Endothelial cell of umbilical vein (primary cell): ENCODE measurements around the gene KCNJ12. TPM values are rescaled to one million over a fixed set of nuclear protein-coding genes. Genes with fewer than 3 reads are reported as not detected.

Experiments
- BruUV-seq: library from RNA; stranded (reverse); fragments of 400-500 nt; replicated peaks from 2 replicates; lab custom pipeline; 2021; lab: Mats Ljungman, UMichigan
- CTCF ChIA-PET: fragments of 300-600, 350-600 bp; sonication (Branson Sonifier 250); formaldehyde crosslinking; loops from one replicate; lab custom pipeline; 2021; ENCODE audit warnings: antibody characterized with exemption, inconsistent platforms; lab: Charles Lee
- POLR2A ChIA-PET: fragments of 300-600, 350-600 bp; sonication (Branson Sonifier 250); formaldehyde crosslinking; loops from one replicate; lab custom pipeline; 2021; ENCODE audit warnings: antibody characterized with exemption, inconsistent platforms; lab: Charles Lee
- DNase-seq: peaks from one replicate; pipeline ENCODE4 v3.0.0-alpha.2; 2011; ENCODE audit warnings: low read depth, low spot score
- FAIRE-seq: peaks from 2 replicates; lab custom pipeline; 2011; peaks lifted over from hg19 to GRCh38; lab: Jason Lieb, UNC
- H2AFZ ChIP-seq: 2 replicates; pipeline ENCODE4 v1.6.0; 2012; ENCODE audit warnings: low read depth, low read length, control low read depth, inconsistent platforms
- H3K27ac ChIP-seq: 2 replicates; pipeline ENCODE4 v1.5.1; 2011; ENCODE audit warnings: low read depth, mild to moderate bottlenecking, control low read depth, low read length, moderate library complexity; ENCODE audit not compliant: insufficient read depth
- H3K27me3 ChIP-seq, 2 experiments: 2 replicates each; pipeline versions ENCODE4 v1.6.0 to v1.6.1; 2011; ENCODE audit warnings: low read length in 2 of 2, mixed read lengths in 1 of 2; ENCODE audit not compliant: control insufficient read depth in 2 of 2, insufficient read depth in 2 of 2
- H3K36me3 ChIP-seq, 2 experiments: 2 replicates in 1 of 2; 3 replicates in 1 of 2; pipeline ENCODE4 v1.5.1; 2011; ENCODE audit warnings: low read length in 2 of 2, mild to moderate bottlenecking in 1 of 2, moderate library complexity in 1 of 2; ENCODE audit not compliant: control insufficient read depth in 2 of 2, insufficient read depth in 2 of 2; ENCODE audit errors: extremely low read depth in 1 of 2
- H3K4me1 ChIP-seq: 3 replicates; pipeline ENCODE4 v1.5.1; 2011; ENCODE audit warnings: mild to moderate bottlenecking, low read length; ENCODE audit not compliant: control insufficient read depth, insufficient read depth; ENCODE audit errors: extremely low read depth
- H3K4me2 ChIP-seq: 2 replicates; pipeline ENCODE4 v1.6.1; 2011; ENCODE audit warnings: low read length, control low read depth, mixed read lengths; ENCODE audit not compliant: insufficient read depth
- H3K4me3 ChIP-seq, 3 experiments: fragments of 200-600 bp in 1 of 3; sonication (generic), shearing (Covaris generic) in 1 of 3; replicated peaks in 1 of 3; 2 replicates each; pipeline ENCODE4 v1.5.1; 2011 to 2016; ENCODE audit warnings: control low read depth in 3 of 3, low read length in 3 of 3, mild to moderate bottlenecking in 2 of 3, inconsistent platforms in 1 of 3, low read depth in 1 of 3, moderate library complexity in 1 of 3; ENCODE audit not compliant: insufficient read depth in 1 of 3
- H3K79me2 ChIP-seq: 2 replicates; pipeline ENCODE4 v1.6.0; 2012; ENCODE audit warnings: low read length, inconsistent platforms; ENCODE audit not compliant: control insufficient read depth, insufficient read depth
- H3K9ac ChIP-seq: replicated peaks from 2 replicates; pipeline ENCODE3; 2011; ENCODE audit warnings: low read length, control low read depth; ENCODE audit not compliant: insufficient read depth; ENCODE audit errors: extremely low read depth
- H3K9me1 ChIP-seq: replicated peaks from 3 replicates; pipeline ENCODE4 v1.6.0; 2011; ENCODE audit warnings: mild to moderate bottlenecking, low read length; ENCODE audit not compliant: control insufficient read depth, insufficient read depth; ENCODE audit errors: extremely low read depth
- H3K9me3 ChIP-seq: replicated peaks from 2 replicates; pipeline ENCODE4 v1.5.1; 2012; ENCODE audit warnings: low read length, inconsistent platforms; ENCODE audit not compliant: control insufficient read depth, insufficient read depth
- H4K20me1 ChIP-seq: replicated peaks from 2 replicates; pipeline ENCODE3; 2011; ENCODE audit warnings: mild to moderate bottlenecking, low read length; ENCODE audit not compliant: control insufficient read depth, insufficient read depth; ENCODE audit errors: extremely low read depth
- CTCF ChIP-seq, 2 donors: IDR thresholded peaks; 1 replicate in 1 of 2; 2 replicates in 1 of 2; pipeline ENCODE4 v1.5.1; 2011; ENCODE audit warnings: low read length in 2 of 2, mild to moderate bottlenecking in 2 of 2, moderate library complexity in 2 of 2, control low read depth in 1 of 2, inconsistent platforms in 1 of 2, low read depth in 1 of 2; ENCODE audit not compliant: insufficient read depth in 1 of 2; ENCODE audit errors: extremely low read depth in 1 of 2
- EZH2 ChIP-seq: IDR thresholded peaks from 2 replicates; pipeline ENCODE4 v1.6.1; 2012; ENCODE audit warnings: borderline replicate concordance, low read depth, mild to moderate bottlenecking, moderate library complexity, low read length, inconsistent platforms; ENCODE audit not compliant: severe bottlenecking
- GATA2 ChIP-seq: IDR thresholded peaks from 2 replicates; pipeline ENCODE4 v1.7.0; 2011; ENCODE audit warnings: low read depth, mild to moderate bottlenecking, moderate library complexity, mixed read lengths, low read length; ENCODE audit not compliant: insufficient read length, insufficient read depth
- JUN ChIP-seq: IDR thresholded peaks from 2 replicates; pipeline ENCODE4 v1.6.1; 2011; ENCODE audit warnings: borderline replicate concordance, low read depth; ENCODE audit not compliant: insufficient read length, insufficient read depth
- MAX ChIP-seq: IDR thresholded peaks from 2 replicates; pipeline ENCODE4 v1.6.1; 2011; ENCODE audit not compliant: insufficient read depth, insufficient read length
- POLR2AphosphoS5 ChIP-seq: IDR thresholded peaks from 2 replicates; pipeline ENCODE4 v1.6.1; 2012; ENCODE audit warnings: low read depth, mild to moderate bottlenecking, control low read depth, low read length, moderate library complexity; ENCODE audit not compliant: insufficient read depth
- dilution Hi-C: fragments of 300-500 bp; cut with MboI; formaldehyde crosslinking; loops from one replicate; pipeline ENCODE4 v1.15.0; 2019; ENCODE audit warnings: low sequenced_read_pairs; ENCODE audit not compliant: extremely low pct_ligation_motif_present
- intact Hi-C: fragments of 100-400 bp; cut with micrococcal nuclease; formaldehyde crosslinking; loops from one replicate; pipeline ENCODE4 v1.10.0; 2022
- polyA plus RNA-seq, 4 experiments: library from polyadenylated mRNA; depleted of rRNA in 3 of 4; stranded (reverse) in 3 of 4; unstranded in 1 of 4; fragments of >200 nt; gene quantifications; 2 replicates each; pipeline versions ENCODE4 v1.2.1 to v1.2.3, GENCODE V29; 2011 to 2012; ENCODE audit warnings: missing spikeins in 1 of 4
- total RNA-seq: library from RNA; stranded (reverse); gene quantifications from 2 replicates; pipeline ENCODE4 v1.2.3, GENCODE V29; 2021

Gene KCNJ12
- total and polyA plus RNA-seq, 2 donors (not counting 3 experiments of a cell fraction or from before 2014, with no cell fraction given), result 0.19 to 0.44 TPM

- Histone ChIP-seq H3K4me3 (no peak overlapping the region), H3K79me2 (no peaks in the 10 kb centered on the region), H3K36me3 (no peaks in the 10 kb centered on the region), H3K9ac (no peak overlapping the region), H3K4me2 (no peak overlapping the region), H2AFZ (no peak overlapping the region), H3K4me1 (no peaks in the 10 kb centered on the region), H3K27me3 (no peaks in the 10 kb centered on the region), H3K9me3 (no peaks in the 10 kb centered on the region), H3K27ac (no peak overlapping the region), H4K20me1 (no peaks in the 10 kb centered on the region), H3K9me1 (no peaks in the 10 kb centered on the region)
- ChIA-PET CTCF (no interaction called here), POLR2A (no interaction called here)
- DNase-seq (no peak), FAIRE-seq (no peak)
- intact Hi-C loops, result no loop called here
- BruUV-seq, result no TSS peak
- dilution Hi-C loops, result no loop called here
- no peak for TF ChIP-seq POLR2AphosphoS5
- no peak for TF ChIP-seq CTCF (IDR thresholded peaks at IDR 0.05; ENCODE audit: extremely low read depth in 1 of 2, insufficient read depth in 1 of 2, low read depth in 1 of 2, low read length in 2 of 2)
- no peak for TF ChIP-seq EZH2
- no peak for TF ChIP-seq MAX
- no peak for TF ChIP-seq GATA2
- TF ChIP-seq JUN, result no peak
Measured at GRCh38 chr17:21354796-21355385, 21.3 kb upstream of the KCNJ12 start.
